Measurements from ENCODE around the gene PPP1R26.
A peak's percentile ranks its signal among the peaks of the same experiment; 100 is the strongest.

The PPP1R26 gene

DNA sequence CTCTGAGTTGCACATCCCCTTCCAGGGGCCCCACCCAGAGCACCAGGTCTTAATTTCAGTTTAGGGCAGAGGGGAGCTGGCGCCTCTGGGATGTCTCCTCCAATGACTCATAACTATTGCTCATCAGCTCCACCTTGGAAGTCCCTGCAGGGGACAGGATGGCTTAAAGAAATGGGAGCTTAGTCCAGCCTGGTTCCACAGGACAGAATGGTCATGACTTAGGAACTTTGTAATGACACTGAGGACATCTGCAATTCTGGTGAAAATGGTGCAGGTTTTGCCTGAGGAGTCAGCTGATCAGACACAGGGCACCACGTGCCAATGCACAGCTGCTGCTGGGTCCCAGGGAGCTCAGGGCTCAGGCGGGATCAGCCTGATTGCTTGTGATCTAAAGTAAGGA lies 16.4 kb upstream of the PPP1R26 start:
- DNase-seq = no peak

DNA sequence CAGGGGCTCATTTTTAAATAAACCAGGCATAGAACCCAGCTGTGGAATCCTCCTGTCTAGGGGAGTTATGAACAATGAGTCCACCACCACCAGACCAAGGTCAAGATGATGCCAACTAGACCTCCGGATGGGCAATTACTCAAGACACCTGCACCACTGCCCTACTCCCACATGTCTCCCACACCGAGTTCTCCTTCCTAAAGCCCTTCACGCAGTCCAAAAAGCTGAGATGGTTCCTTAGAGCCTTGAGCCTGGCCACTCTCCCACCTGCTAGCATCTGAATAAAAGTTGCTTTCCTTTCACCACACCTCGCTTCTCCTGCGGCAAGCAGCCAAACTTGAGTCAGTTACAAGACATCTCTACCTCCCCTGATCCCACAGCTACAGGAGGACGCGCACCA lies 15.4 kb upstream of the PPP1R26 start:
- no peak for DNase-seq

DNA sequence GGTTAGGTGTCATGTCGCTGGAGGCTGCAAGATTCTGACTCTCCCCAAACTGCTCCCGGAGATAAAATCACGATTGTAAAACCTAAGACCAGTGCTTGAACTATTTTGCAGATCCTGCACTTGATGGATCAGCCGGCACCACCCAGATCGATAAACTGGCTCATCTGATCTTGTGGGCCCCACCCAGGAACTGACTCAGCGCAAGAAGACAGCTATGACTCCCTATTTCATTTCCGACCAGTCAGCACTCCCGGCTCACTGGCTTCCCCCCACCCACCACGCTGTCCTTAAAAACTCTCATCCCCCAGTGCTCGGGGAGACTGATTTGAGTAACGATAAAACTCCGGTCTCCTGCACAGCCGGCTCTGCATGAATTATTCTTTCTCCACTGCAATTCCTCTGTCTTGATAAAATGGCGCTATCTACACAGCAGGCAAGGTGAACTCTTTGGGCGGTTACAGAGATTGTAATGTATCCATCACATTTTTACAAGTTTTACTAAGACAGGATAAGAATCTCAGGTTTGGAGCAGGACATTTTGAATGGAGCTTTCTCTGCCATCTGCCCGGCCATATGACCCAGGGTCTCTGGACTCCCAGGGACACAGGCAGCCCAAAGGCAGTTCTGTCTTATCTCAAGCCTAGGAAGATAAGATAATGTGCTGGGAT lies 10.6 kb upstream of the PPP1R26 start:
- peak in 1 of 58 donors; percentile 16 for DNase-seq

DNA sequence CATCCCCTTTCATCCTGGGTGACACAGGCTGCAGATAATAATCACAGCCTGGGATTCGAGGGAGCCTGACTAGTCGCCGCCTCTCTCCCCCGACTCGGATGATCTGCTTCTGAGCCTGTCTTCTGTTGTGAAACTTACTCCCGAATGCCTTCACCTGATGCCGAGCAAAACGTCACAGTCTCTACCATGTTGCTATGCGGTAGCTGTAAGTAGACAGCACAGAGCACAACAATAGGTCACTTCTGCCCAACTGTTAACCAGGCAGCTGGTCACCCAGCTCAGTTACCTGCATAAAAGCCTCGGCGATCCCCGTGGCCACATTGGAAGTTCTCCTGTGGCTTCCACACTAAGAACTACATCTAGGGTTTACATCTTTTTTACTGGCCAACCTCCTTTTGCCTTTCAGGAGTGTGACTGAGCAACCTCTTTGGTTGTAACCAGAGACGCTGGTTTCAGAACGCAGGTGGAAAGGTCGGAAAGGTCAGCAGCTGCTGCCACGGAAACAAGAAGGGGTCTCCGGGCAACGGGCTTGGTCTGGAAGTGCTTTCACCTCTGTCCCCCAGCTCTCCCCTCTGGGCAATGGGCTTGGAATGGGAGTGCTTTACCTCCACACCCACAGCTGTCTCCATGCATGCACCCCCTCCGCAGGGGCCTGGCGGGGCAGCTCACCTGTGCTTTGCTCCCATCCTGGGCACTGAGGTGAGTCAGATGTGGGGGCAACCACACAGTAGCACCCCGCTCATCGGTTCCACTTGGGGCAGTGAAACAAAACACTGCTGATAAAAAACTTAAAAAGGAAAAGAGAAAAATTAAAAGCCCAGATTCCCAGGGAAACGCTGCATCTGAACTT lies 7.6 kb upstream of the PPP1R26 start:
- DNase-seq = no peak

DNA sequence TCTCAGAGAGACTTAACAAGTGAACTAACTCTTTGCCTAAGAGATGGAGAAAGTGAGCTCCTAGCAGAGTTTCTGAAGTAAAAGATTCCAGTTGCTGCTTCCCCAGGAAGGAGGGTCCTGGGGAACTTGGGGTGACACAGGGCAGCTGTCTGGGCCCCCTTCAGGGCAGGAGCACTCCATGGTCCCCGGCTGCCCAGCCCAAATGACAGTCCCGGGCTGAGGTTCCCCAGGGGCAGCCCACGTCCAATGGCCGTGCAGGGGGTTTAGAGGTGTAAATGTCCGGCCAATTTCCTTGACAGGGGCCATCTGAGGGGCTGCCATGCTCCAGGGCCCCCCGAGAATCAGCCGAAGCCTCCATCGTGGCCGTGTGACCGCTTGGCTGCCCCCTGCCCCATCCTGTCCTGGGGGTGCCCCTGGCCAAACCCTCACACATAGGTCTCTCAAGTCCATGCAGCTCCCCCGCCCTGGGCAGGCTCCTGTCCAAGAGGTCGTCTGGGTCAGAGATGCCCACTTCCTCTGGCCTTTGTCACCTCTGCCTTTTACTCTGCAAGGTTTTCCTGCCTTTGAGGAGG lies 5.5 kb upstream of the PPP1R26 start:
- DNase-seq = no peak

DNA sequence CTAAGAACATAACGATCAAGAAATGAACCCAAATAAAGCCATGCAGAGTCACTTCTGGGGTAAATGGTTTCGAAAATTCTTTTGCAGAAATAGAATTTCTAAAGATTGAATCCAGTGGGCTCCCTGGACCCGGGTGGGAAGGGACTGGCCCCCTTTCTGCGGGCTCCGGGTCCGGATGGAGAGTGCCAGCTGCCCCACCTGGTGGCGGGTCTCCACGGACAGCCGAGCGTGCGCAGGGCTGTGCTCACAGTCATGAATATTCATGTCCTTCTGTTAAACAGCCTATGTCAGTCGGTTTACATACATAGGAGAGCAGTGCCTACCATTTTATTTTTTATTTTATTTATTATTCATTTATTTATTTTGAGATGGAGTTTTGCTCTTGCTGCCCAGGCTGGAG lies 4.7 kb upstream of the PPP1R26 start:
- peak in 37 of 58 donors; percentile 8 to 69 (median 31) for DNase-seq

DNA sequence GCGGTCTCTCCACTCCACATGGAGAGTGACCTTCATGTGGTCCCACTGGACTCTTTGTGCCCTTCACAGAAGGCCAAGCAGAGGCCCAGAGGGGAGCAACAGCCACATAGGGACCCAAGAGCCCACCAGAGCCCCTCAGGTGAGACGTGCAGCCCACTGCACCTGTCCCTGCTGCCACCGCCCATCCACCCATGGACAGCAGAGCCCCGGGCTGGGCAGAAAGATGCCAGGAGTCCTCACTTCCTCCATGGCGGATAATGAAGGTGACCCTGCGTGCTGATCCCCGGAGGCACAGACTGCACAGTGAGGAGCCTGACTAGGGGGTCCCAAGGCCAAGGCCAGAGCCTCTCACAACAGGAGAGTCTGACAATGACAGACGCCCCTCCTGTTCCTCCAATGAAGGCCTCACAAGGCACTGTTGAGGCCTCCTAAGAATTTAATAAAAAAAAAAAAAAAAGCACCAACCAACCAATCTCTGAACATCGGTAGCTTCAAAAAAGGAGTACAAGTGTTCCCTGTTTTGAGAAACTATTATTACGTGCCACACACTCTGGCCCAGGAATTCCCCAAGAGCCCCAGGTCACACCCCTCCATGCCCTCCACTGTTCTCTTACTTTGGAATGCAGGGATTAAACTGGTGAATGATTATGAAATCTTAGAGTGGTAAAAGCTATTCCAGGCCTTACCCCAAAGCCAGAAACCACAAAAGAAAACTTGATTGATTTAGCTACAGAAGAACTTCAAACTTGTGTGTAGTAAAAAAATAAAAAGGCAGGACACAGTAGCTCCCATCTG lies 2.8 kb upstream of the PPP1R26 start:
- no peak for DNase-seq

DNA sequence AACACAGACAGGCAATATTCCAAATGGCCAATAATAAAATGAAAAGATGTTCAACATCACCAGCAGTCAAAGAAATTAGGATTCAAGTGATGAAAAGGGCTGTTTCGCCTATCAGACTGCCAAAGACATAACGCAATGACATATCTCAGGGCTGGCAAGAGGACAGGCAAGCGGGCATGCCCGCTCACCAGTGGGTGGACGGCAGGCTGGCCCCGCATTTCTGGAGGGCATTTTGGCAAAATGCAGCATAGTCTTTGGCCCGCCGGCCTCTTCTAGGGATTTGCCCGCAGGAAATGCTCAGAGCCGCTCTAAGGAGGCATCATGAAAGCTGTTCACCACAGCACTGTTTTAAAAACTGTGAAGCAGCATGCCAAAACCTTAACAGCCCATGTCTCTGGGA lies 1.4 kb upstream of the PPP1R26 start:
- peak in 7 of 58 donors; percentile 3 to 18 (median 10) for DNase-seq

DNA sequence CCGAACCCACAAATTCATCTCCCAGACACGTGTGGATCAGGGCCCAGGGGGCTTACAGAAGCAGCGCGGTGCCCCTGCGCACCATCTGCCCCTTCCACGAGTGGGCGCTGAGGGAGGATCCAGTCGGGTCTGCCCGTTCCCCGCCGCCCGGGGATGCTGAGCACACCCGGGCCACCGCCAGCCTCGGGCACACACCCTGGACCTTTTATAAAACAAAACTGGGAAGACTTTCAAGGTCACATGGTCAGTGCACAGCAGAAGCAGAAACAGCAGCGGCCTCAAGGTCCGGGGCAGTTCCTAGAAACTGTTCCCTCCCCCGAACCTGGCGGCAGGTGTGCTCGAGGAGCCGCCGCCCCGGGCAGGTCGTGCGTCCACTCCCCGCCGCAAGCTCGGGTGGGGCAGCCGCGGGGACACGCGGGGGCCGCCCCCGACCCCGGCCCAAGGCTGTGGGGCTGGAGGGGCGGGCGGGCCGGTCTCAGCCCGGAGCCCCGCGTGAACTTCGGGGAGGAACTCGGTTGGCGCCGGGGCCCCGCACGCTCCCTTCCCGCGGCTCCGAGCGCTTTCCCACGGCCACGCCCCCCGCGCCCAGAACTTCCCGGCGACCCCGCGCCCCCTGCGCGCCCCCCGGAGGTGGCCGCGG lies 633 bp upstream of the PPP1R26 start:
- DNase-seq = peak in 31 of 58 donors; percentile 3 to 57 (median 34)

DNA sequence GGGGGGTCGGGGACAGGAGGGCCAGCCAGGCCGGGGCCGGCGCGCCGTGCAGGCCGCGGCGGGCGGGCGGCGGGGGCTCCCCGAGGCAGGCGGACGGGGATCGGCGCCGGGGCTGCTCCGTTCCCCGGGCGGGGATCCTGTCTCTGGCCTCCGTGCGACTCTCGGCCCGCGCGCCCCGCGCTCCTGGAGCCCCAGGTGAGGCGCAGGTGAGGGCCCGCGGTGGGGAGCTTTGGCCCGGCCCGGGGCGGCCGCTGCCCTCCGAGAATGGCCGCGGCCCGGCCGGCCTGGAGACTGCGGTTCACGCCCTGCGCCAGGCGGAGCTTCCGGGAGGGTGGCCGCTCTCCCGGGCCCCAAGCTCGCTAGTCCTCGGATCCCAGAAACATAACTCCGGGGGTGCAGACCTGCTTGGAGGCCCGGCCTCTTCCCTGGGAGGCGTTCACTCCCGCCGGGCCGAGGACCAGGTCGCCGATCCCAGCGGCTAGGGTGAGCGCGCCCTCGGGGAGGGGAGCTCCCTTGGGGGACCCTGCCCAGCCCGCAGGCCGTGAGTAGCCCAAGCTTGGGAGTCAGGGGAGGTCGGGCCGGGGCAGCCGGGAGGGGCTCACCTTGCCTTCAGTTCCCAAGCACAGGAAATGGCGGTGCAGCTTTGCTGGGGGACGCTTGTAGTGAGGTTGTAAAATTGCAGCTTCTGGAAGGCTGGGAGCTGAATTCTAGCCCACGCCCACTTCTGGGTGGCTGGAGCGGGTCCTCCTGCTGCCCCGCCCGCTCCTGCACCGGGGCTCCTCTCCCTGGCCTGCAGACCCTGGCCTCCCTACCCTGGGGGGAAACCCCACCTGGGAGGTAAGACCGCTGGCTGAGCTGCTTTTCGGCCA lies 723 bp downstream of the PPP1R26 start:
- DNase-seq = peak in 12 of 58 donors; percentile 7 to 51 (median 24)

DNA sequence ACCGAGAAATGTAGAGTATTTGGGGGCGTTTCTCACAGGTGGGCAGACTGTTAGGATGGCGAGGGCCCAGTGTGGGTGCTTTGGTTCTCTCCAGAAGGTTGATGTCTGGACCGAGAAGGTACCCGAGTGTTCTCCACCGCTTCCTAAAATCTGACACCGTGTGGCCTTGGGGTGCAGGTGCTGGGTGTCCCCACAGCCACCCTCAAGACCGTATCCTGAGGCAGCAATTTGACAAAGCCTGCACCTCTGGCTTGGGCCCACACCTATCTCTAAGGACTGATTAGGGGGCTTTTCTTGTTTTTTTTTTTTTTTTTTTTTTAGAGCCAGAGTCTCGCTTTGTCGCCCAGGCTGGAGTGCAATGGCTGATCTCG lies 1.3 kb downstream of the PPP1R26 start:
- DNase-seq = no peak

DNA sequence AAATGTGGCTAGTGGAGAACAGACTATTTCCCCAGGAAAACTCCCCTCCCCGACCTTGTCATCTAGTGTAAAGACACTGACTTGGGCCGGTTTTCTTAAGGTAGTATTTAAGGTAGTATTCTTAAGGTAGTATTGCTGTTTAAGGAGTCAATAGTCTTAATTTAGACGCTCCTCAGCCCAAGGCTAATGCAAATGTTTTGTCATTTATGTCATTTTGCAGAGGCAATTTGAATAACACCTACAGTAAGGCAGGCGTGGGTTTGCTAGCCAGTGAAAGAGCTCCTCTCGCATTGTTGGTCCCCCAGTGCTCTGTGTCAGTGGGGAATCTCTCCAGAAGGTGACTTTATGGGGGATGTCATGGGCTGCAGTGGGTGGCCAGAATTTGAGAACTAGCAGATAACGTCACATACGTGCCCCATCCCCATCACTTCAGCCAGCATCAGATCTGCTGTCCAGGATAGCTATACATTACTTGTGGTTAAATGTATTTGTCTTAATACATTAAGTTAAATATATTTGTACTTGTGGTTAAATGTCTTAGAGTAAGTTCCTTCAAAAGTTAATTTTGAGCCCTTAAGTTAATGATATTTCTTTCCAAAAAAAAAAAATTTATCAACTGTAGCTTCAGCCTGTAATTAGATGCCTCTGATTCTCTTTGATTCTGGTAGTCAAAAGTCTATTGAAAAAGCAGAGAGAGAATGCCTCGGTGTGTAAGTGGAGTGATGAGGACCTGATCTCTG lies 2.6 kb downstream of the PPP1R26 start:
- no peak for DNase-seq

DNA sequence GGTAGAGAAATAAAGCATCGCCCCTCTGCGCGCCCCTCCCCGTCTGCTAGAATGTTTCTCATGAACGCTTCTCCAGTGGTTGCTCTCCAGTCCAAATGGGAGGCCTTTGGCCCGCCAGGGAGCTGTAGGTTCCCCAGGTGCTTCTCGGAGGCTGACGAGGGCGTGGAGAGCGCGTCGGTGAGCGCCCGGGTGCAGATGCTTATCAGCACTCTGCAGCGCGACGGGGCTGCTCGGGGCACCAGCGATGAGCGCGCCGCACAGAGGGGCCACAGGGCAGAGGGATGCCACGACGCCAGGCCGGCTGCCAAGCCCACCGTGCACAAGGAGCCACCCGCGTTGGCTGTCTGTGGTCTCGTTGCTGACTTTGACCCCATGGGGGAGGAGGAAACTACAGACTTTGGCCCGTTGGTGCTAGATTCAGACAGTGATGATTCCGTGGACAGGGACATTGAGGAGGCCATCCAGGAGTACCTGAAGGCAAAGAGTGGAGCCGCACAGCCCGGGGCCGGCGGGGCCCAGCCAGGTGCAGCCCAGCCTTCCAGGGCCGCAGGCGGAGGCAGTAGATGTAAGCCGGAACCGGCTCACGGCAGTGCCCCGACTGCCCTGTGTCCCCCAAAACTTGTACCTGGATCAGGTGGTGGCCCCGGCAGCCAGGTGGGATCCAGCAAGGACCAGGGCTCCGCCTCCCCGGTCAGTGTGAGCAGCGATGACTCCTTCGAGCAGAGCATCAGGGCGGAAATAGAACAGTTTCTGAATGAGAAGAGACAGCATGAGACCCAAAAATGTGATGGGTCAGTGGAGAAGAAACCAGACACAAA lies 5.1 kb downstream of the PPP1R26 start:
- no peak for DNase-seq

DNA sequence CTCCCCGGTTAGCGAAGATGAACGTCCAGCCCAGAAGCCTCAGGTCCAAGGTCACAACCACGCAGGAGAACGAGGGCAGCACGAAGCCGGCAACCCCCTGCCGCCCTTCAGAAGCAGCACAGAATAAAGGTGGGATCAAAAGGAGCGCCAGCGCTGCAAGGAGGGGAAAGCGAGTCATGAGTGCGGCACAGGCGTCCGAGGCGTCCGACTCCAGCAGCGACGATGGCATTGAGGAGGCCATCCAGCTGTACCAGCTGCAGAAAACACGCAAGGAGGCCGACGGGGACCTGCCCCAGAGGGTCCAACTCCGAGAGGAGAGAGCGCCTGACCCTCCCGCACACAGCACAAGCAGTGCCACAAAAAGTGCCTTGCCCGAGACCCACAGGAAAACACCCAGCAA lies 5.8 kb downstream of the PPP1R26 start:
- DNase-seq = no peak

DNA sequence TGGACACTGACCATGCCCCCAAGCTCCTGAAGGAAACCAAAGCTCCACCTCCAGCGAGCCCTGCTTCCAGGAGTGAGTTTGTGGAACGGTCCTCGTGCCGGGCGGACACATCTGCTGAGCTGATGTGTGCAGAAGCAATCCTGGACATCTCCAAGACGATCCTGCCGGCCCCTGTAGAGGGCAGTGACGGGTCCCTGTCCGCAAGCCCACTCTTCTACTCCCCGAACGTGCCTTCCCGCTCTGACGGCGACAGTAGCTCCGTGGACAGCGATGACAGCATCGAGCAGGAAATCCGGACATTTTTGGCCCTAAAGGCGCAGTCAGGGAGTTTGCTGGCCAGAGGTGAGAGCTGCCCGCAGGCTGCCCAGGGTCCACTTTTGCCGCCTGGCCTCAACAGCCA lies 6.2 kb downstream of the PPP1R26 start:
- no peak for DNase-seq

DNA sequence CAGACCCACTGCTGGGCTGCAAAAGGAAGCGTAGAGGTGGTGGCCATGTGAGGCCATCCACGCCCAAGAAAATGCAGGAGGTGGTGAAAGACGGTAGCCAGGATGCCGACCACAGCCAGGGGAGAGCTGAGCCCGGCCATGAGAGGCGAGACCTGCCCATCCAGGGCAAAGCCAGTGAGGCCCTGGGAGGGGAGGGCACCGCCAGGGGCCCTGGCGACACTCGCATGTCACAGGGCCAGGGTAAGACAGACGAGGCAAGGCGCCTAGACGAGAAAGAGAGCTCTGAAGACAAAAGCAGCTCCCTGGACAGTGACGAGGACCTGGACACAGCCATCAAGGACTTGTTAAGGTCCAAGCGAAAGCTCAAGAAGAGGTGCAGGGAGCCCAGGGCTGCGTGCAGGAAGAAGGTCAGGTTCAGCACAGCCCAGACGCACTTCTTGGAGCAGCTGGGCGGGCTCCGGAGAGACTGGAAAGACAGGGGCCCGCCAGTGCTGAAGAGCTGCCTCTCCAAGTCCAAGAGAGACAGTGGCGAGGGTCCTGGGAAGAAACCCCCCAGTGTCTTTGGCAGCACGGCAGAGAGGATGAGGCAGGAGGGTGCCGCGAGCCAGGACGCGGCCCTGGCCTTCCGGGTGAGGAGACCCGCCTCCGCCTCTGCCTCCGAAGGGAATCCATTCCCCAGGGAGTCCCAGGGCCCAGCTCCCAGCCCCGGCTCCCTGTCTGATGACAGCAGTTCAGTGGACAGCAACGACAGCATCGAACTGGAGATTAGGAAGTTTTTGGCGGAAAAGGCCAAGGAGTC lies 6.9 kb downstream of the PPP1R26 start:
- DNase-seq = no peak

DNA sequence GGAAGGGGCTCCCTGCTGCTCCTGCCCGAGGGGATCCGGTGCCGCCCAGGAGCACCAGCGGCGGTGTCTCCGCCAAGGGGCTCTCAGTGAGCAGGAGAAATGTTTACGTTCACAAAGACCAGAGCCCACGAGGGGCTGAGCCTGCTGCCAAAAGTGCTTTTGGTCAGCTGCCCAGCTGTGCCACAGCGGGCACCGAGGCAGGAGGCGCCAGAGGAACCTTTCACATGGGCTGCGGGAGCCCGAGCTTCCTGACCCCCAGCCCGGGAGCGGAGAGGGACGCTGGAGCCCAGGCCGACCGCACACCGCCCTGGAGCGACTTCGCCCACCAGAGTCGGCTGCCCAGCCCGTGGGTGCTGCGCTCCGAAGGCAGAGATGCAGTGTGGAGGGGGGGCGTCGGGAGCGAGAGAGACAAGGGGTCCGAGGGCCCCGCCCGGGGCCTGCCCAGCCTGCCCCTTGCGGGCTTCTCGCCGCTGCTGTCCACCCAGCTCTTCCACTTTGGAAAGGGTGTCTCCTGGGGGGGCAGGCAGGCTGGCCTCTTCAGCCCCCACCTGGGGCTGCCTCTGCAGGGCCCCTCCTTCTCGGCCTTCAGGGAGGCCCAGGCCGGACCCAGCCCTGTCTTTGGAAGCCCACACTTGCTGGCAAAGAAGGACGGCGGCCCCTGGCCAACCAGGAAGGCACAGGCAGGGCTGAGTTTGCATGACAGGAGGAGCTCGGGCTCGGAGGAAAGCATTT lies 7.9 kb downstream of the PPP1R26 start:
- no peak for DNase-seq
